ENCODE measurements around the gene ETNK1.
A peak's percentile ranks its signal among the peaks of the same experiment; 100 is the strongest.

The ETNK1 gene

GRCh38 chr12:22640851-22641250 is 15.9 kb downstream of the ETNK1 start:
- no peak for FAIRE-seq

DNA sequence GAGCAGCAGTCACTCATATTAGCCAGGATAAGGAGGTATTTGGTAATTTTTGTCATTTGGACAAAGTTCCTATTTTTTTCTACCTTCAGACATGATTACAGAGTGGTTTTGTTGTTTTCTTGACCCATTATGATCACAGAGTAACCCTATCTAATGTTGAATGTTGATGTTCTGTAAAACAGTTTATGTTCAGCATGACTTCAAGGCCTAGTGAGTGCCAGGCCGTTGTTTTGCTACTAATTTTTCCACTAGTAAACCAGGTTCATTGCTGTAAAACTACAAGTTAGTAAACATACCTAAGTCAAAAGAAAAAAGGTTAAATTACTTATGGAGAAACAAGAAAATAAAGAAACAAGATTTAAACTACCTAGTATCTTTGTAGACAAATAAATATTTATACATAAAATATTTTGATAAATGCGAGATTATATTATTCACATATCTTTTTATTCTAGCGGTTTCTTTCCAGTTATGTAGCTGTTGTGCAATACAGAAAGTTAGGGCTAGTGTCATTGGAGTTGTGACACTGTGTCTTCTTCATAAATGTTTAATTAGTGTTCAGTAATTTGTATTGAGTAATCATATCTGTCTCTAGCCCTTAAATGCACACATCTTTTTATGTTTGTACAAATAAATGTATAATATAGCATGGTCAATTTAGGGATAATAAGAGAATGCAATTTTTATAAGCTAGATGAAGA is 16.5 kb downstream of the ETNK1 start:
- FAIRE-seq: peak; percentile 63

DNA sequence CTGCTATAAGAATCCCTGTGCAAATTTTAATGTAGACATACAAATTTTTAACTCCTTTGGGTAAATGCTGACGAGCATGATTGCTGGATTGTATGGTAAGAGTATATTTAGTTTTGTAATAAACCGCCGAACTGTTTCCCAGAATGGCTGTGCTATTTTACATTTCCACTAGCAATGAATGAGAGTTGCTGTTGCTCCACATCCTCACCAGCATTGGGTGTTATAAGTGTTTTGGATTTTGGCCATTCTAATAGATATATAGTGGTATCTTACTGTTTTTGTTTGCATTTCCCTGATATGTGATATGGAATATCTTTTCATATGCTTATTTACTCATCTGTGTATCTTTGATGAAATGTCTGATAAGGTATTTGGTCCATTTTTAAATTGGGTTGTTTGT is 23.7 kb downstream of the ETNK1 start:
- no peak for FAIRE-seq

DNA sequence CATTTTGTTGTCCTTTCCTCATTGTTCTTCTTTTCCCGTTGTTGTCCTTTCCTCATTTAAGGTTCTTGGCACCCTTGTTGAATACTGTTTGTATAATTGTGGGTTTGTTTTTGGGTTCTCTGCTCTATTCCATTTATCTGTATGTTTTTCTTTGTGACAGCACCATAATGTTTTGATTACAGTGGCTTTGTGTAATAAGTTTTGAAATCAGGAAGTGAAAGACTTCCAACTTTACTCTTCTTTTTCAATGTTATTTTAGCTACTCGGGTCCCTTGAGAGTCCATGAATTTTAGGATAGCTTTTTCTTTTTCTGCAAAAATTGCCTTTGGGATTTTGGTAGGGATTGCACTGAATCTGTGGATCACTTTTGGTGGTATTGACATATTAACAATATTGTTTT is 28.1 kb downstream of the ETNK1 start:
- no peak for FAIRE-seq

GRCh38 chr12:22653791-22654190 is 28.8 kb downstream of the ETNK1 start:
- no peak for FAIRE-seq

DNA sequence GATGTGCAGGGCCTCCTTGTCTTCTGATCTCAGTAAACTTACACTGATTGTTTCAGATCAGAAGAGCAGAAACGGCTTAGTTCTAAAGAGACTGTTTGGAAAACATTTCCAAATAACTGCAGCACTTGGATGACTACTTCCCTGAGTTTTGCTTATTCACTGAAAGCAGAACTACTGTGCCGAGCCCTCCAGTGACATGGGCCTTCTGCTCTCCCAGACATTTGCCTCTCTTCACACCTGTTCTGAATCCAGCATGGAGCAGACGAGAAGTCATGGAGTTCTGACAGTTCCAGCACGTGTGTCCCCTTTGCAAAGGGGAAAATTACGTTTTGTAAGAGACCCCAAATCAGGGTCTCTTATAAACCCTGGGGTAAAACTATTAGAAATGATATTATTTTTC is 31.4 kb downstream of the ETNK1 start:
- no peak for FAIRE-seq

- no peak for FAIRE-seq
These were observed 31.9 kb downstream of the ETNK1 start for GRCh38 chr12:22656831-22657230.

- no peak for FAIRE-seq
These were observed 32.6 kb downstream of the ETNK1 start for GRCh38 chr12:22657538-22657937.

- no peak for FAIRE-seq
These were observed 33.2 kb downstream of the ETNK1 start for GRCh38 chr12:22658214-22658613.

DNA sequence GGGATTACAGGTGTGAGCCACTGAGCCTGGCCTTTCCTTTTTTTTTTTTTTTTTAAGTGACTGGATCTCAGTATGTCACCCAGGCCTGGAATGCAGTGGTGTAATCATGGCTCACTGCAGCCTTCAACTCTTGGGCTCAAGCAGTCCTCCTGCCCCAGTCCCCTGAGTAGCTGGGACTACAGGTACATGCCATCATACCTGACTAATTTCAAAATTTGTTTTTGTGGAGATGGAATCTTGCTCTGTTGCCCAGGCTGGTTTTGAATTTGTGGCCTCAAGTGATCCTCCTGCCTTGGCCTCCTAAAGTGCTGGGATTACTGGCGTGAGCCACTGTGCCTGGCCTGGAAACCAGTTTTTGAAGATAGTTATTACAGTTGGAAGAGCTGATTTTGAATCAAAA is 37.4 kb downstream of the ETNK1 start:
- no peak for FAIRE-seq

GRCh38 chr12:22665476-22665875 is 40.5 kb downstream of the ETNK1 start:
- no peak for FAIRE-seq

- no peak for FAIRE-seq
These were observed 42.2 kb downstream of the ETNK1 start for GRCh38 chr12:22667122-22667521.

- no peak for FAIRE-seq
These were observed 43.5 kb downstream of the ETNK1 start for GRCh38 chr12:22668441-22668840.

DNA sequence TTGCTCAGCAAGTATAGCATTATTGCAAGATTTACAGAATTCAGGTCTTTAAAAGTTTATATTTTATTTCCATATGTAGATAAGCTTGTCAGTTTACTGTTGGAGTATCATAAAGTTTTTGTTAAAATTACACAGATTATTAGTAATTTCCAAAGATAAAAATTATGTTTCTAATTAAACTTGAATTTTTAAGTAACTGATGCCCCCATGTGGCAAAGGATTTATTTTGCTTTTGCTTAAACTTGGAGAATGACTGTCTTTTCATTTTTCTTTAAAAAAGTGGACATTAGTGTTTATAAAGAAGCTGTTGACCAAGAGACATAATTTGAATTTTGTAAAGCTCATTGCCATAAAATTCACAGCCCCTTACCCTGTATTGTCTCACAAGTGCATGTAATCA is 45.8 kb downstream of the ETNK1 start:
- FAIRE-seq: peak; percentile 75

DNA sequence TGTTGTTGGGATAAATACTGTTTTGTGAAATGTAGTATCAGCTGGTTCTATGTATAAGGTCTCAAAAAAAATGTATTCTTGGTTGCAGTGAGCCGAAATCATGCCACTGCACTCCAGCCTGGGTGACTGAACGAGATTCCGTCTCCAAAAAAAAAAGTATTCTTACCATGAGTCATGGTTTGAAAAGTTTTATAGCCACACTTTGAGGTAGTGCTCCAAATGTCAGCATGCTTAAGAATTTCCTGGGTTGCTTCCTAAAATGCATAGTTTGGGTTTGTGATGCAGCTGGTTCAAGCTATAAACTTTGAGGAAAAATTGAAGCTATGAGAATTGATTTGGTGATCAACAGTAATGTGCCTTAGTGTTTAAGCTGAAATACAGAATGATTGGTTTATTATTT is 48.0 kb downstream of the ETNK1 start:
- no peak for FAIRE-seq

DNA sequence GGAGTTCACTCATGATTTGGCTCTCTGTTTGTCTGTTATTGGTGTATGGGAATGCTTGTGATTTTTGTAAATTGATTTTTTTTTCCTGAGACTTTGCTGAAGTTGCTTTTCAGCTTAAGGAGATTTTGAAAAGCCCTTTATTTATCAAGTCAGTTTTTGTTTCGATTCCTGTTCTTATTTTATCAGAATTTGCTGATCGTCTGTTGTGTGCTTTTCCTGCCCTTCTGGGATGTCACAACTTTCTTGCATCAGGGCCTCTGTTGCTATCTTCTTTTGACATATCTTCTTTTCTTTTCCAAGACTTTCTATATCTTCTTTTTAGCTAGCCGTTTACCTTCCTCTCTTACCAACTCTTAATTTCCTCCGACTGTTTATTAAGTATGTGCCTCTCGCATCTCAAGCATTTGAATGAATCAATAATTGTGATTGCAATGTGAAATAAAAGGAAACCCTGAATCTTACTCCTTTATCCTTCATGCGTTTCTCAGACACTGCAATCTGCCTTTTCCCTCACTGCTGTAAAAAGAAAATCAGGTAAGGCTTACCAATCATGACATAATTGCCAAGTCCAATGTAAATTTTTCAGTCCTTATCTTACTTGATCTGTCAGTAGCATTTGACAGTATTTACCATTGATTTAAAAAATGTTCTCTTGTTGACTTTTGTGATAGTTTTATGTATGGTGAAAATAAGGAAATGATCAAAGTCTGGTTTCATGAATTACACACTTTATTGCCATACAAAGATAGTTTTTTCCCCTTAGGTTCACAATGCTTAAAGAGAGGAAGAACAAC is 53.0 kb downstream of the ETNK1 start:
- no peak for FAIRE-seq

GRCh38 chr12:22682663-22683062 is 57.7 kb downstream of the ETNK1 start:
- no peak for FAIRE-seq

- FAIRE-seq: no peak
These were observed 58.2 kb downstream of the ETNK1 start for GRCh38 chr12:22683131-22683530.

GRCh38 chr12:22684140-22685118 is 59.5 kb downstream of the ETNK1 start:
- FAIRE-seq: peak; percentile 95

- no peak for FAIRE-seq
These were observed 61.2 kb downstream of the ETNK1 start for GRCh38 chr12:22686193-22686592.

DNA sequence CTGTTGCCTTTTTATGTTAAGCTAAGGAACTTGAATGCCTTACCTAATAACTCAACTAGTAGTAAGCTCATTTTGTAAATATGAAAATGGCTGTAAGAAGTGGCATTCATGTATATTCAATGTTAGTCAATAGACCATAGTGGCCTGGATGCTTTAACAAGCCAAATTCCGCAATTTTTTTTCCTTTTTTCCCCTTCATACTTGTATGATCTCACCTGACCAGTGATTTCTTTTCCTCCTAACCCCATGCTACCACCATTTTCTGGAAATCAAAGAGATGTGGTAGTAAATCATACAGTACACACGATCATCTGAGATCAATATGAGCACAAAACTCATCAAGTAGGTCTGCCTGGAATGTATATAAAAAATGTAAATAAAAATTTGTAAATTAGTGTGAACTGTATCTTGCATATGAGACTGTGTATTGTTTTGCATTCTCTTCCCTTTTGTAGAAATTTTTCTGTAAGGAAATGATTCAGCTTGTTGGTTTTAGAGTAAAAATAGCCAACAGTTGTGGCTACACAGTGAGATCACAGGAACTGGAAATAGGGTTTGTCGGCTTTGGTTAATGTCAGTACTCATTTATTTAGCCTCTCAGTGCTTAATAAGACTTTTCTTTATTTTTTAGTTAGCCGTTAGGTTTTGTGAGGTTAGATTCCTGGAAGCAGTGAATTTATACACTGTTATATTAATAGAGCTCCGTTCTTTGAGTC is 62.5 kb downstream of the ETNK1 start:
- FAIRE-seq: no peak

DNA sequence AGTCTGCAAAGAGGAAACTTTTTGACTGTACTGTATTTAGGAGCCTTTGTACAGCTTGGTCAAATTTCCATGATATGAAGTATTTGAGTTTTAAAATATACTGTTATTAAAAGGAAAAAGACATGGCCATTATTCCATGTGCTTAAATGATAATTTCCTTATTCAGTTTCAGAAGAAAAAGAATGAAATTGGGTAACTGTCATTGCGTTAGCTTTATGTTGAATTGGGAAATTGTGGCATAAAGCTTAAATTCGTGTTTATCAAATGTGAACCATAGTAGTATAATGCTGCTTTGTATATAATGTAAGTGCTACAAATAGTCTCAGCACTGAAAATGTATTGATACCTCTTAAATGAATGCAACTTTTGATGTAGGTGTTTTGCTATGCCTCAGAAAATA is 64.9 kb downstream of the ETNK1 start:
- FAIRE-seq: no peak

- FAIRE-seq: no peak
These were observed 66.3 kb downstream of the ETNK1 start for GRCh38 chr12:22691319-22691718.
